Measurements from ENCODE around the gene ALKBH8.
A peak's percentile ranks its signal among the peaks of the same experiment; 100 is the strongest.
"Not testable (repeated sequence)": the region's sequence is repeated elsewhere in the genome, so short reads cannot be mapped to it uniquely, and the experiment has no call there.

Gene ALKBH8

DNA sequence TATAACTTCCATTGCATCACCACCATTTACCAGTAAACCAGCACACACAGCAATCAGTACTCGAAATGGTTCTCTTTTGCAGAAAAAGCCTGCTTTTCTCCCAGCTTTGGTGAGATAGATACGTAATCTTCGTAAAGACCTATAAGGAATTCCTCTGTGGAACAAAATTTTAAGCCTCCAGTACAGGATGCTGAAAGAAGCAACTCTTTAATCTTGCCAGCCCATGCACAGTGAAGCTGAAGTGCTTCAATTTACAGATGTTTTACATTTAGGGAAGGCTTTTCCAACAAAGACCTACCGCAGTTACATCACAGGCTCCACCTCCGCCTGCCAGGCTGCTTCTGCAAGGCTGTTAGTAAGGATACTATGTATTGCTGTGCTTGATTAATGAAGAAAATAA, 27.3 kb upstream of the ALKBH8 start:
- DNase-seq (ENCODE audit: low read depth) = peak; percentile 15
- H3K36me3 ChIP-seq (ENCODE audit: control insufficient read depth, insufficient read depth, low read length, severe bottlenecking) = no peaks in the 10 kb centered on the region
- H3K4me3 ChIP-seq (ENCODE audit: low read length) = no peak overlapping the region
- H3K9me3 ChIP-seq (ENCODE audit: control insufficient read depth, low read length) = no peaks in the 10 kb centered on the region
- H3K9ac ChIP-seq (ENCODE audit: low read length) = no peak overlapping the region
- H3K27me3 ChIP-seq (replicated peaks; ENCODE audit: control insufficient read depth, insufficient read depth, low read length) = peaks cover 34% of the 10 kb centered on the region
- H3K4me1 ChIP-seq (ENCODE audit: control insufficient read depth, insufficient read depth, low read length) = peaks cover 11% of the 10 kb centered on the region

DNA sequence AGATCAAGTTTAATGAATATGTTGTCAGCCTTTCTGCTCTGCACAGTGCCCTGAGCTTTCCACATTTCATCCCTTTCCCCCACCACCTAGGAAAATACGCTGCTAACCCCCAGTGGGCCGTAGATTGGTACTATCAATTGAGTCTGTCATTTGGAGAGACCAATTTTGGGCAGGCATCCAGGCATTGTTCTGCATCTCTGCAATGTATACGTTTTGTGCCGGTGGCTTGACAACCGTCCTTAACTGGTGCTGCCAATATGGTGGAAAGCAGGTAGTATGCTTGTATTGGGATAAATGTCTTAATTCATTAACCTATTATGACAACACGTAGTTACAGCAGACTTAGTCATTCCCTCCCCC, 26.7 kb upstream of the ALKBH8 start:
- Histone ChIP-seq H3K9me3 (ENCODE audit: control insufficient read depth, low read length) (no peaks in the 10 kb centered on the region), H3K4me3 (ENCODE audit: low read length) (peak overlapping the region; percentile 90), H3K36me3 (ENCODE audit: control insufficient read depth, insufficient read depth, low read length, severe bottlenecking) (no peaks in the 10 kb centered on the region), H3K9ac (ENCODE audit: low read length) (no peak overlapping the region), H3K4me1 (ENCODE audit: control insufficient read depth, insufficient read depth, low read length) (peaks cover 11% of the 10 kb centered on the region), H3K27me3 (replicated peaks; ENCODE audit: control insufficient read depth, insufficient read depth, low read length) (peaks cover 34% of the 10 kb centered on the region)
- DNase-seq (ENCODE audit: low read depth) = no peak

DNA sequence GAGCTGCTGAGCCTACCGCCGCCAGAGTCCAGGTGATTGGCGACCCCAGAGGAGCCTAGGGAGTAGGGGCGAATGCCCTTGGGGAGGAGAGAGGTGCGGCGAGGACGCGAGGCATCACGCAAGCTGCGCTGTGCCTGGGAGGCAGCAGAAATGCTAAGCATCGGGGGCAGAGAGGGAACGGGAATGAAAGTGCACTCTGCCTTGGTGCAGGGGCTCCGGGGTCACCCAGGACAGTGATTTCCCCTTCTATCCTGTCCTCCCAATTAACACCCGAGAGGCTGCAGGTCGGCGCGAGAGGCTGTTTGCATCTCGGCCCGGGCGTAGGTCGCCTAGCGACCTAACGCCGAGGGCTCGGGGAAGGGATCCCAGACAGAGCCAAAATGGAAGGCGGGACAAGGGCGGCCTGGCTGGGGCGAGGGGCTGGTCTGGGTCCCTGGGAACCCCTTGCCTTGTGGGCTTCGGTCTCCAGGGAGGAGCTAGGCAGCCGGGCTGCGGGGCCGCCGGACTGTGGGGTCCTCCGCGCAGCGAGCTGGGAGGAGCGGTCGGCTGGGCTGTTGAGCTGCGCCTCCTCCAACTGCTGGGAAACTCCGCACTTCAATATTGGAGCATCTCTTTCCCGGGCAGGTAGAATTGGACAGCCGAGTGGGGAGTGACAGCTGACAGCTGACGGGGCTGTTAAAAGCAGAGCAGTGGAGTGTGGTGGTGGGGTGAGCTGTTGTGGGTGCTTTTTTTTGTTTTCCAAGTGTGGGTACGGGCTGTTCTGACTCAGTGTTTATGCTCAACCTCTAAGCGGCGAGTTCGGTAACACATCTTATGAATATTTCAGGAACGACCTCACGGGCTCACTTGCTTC, 26.1 kb upstream of the ALKBH8 start:
- DNase-seq (ENCODE audit: low read depth) = peak; percentile 34
- Histone ChIP-seq H3K4me3 (ENCODE audit: low read length) (peak overlapping the region; percentile 90), H3K9ac (ENCODE audit: low read length) (peak overlapping the region; percentile 57), H3K4me1 (ENCODE audit: control insufficient read depth, insufficient read depth, low read length) (peaks cover 11% of the 10 kb centered on the region), H3K27me3 (replicated peaks; ENCODE audit: control insufficient read depth, insufficient read depth, low read length) (peaks cover 34% of the 10 kb centered on the region), H3K9me3 (ENCODE audit: control insufficient read depth, low read length) (no peaks in the 10 kb centered on the region), H3K36me3 (ENCODE audit: control insufficient read depth, insufficient read depth, low read length, severe bottlenecking) (no peaks in the 10 kb centered on the region)

DNA sequence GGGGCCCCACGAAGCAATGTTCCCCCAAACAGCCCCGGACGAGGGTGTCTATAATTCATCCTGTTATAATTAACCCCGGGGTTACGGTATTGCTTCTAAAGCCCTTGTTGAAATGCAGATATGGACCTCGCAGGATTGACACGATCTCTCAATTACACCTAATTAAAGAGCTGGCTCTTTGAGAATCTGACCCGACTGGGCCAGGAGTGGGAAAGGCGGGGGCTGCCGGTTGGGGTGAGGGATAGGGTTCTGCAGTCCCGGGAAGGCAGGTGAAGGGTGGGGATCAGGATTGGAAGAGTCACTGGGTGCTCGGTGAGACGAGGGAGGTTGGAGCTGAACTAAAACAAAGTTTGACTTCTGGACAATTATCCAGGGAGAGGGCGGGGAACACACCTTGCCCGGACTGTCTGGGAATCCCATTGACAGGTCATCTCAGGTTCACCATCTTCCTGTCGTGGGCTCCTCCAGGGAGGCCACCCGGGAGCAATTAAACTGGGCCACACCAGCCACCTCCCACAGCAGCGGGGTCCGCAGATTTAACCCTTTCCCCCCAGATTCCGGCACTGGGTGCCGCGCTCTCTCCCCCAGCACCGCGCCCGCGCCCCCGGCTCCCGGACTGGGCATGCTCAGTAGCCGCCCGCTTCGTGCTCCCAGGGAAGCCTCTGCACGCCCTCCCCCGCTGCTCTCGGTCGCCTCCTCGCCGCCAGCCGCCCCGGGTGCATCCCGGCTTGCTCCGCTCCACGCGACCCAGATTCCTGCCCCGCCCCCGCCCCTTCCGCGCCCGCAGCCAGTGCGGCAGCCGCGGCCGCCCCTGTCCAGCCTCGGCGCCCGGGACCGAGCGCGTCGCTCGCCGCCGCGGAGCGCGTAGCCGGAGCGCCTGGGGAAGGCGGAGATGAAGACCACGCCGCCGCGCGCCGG, 25.2 kb upstream of the ALKBH8 start, which contains the start of gene ELMOD1:
TSS of gene ELMOD1 (plus strand) at position 688 of the 918 bp plus-strand sequence. CDS start 27,043 bp downstream, outside the sequence.
- Histone ChIP-seq H3K27me3 (replicated peaks; ENCODE audit: control insufficient read depth, insufficient read depth, low read length) (peaks cover 34% of the 10 kb centered on the region), H3K4me3 (ENCODE audit: low read length) (peak within 1 kb of the TSS; percentile 90), H3K36me3 (ENCODE audit: control insufficient read depth, insufficient read depth, low read length, severe bottlenecking) (no peaks in the 10 kb centered on the region), H3K9ac (ENCODE audit: low read length) (peak within 1 kb of the TSS; percentile 57), H3K4me1 (ENCODE audit: control insufficient read depth, insufficient read depth, low read length) (peaks cover 11% of the 10 kb centered on the region), H3K9me3 (ENCODE audit: control insufficient read depth, low read length) (no peaks in the 10 kb centered on the region)
- peak; percentile 77 for DNase-seq (ENCODE audit: low read depth)

DNA sequence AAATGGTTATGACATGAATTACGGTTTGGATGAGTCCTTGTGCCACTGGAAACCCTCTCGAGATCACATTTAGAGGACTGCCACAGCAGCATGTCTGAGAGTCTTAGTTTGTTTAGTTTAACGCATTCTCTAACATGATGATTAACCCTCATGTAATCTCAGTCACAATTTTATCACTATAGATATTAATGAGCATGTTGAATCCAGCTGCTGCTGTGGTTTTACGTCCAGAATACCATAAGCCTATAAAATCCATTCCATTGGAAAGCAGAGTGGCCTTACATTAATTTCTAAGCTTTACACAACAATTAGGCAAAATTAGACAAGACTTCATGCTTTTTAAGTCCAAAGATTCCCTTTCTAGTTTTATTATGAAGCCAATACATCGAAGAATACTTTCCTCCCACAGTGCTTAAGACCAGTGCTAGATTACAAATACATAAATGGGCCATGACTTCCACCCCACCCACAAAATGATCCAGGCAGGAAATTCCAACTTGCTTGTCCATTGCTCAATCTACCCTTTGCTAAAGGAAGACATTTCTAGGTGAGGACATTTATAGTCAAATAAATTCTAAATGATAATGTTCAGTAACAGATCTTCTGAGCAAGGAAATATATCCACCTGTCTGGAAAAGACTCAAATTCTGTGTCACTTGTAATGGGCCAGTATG, 21.9 kb upstream of the ALKBH8 start:
- H3K4me3 ChIP-seq (ENCODE audit: low read length) = no peak overlapping the region
- no peaks in the 10 kb centered on the region for H3K9me3 ChIP-seq (ENCODE audit: control insufficient read depth, low read length)
- H3K27me3 ChIP-seq (replicated peaks; ENCODE audit: control insufficient read depth, insufficient read depth, low read length) = peaks cover 12% of the 10 kb centered on the region
- H3K9ac ChIP-seq (ENCODE audit: low read length) = no peak overlapping the region
- H3K4me1 ChIP-seq (ENCODE audit: control insufficient read depth, insufficient read depth, low read length) = peaks cover 11% of the 10 kb centered on the region
- H3K36me3 ChIP-seq (ENCODE audit: control insufficient read depth, insufficient read depth, low read length, severe bottlenecking) = no peaks in the 10 kb centered on the region
- DNase-seq (ENCODE audit: low read depth) = no peak

DNA sequence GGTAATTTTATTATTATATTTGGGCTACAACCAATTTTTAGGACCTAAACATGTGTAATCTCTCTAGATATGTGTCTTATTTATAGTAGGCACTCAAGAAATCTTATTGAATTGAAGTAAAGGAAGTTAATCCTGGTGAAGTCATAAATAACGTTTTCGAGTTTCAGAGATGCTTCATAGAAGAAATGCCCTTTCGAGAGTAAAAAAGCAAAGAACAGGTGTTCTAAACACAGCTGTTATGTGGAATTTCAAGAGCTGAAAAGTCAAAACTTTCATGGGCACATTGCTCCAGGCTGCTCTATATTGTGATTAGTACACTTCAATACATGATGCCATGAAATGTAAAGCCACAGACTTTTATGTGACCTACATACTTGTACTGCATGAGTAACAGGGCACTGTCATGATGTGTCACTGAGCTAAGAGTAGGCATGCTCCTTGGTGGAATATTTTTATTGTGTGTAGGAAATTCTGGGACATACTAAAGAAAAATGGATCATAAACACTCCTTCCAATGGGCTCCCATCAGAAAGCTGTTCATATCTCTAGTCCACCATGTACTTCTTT, 18.2 kb upstream of the ALKBH8 start:
- DNase-seq (ENCODE audit: low read depth) = no peak
- Histone ChIP-seq H3K36me3 (ENCODE audit: control insufficient read depth, insufficient read depth, low read length, severe bottlenecking) (no peaks in the 10 kb centered on the region), H3K4me3 (ENCODE audit: low read length) (no peak overlapping the region), H3K4me1 (ENCODE audit: control insufficient read depth, insufficient read depth, low read length) (no peaks in the 10 kb centered on the region), H3K9ac (ENCODE audit: low read length) (no peak overlapping the region), H3K27me3 (replicated peaks; ENCODE audit: control insufficient read depth, insufficient read depth, low read length) (no peaks in the 10 kb centered on the region), H3K9me3 (ENCODE audit: control insufficient read depth, low read length) (no peaks in the 10 kb centered on the region)

DNA sequence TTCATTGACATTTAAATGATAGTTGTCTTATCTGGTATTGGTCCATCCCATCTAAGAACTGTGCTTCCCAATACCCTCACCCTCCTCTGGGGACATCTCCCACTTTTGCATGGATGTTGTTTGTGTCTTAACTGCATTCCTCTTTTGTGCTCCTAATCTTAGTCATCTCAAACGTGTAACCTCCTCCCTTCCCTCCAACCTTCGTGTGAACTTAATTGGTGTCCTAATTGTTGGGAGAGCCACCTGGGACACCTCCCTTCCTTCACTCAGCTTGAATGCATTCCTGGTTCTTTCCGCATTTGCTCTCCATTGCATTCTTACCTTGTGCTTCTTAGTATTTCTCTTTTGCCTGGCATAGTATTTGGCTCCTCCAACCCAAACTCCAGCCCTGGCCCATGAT, 15.6 kb upstream of the ALKBH8 start:
- Histone ChIP-seq H3K4me1 (ENCODE audit: control insufficient read depth, insufficient read depth, low read length) (no peaks in the 10 kb centered on the region), H3K27me3 (replicated peaks; ENCODE audit: control insufficient read depth, insufficient read depth, low read length) (no peaks in the 10 kb centered on the region), H3K9ac (ENCODE audit: low read length) (no peak overlapping the region), H3K9me3 (ENCODE audit: control insufficient read depth, low read length) (no peaks in the 10 kb centered on the region), H3K4me3 (ENCODE audit: low read length) (no peak overlapping the region), H3K36me3 (ENCODE audit: control insufficient read depth, insufficient read depth, low read length, severe bottlenecking) (no peaks in the 10 kb centered on the region)
- DNase-seq (ENCODE audit: low read depth) = no peak

DNA sequence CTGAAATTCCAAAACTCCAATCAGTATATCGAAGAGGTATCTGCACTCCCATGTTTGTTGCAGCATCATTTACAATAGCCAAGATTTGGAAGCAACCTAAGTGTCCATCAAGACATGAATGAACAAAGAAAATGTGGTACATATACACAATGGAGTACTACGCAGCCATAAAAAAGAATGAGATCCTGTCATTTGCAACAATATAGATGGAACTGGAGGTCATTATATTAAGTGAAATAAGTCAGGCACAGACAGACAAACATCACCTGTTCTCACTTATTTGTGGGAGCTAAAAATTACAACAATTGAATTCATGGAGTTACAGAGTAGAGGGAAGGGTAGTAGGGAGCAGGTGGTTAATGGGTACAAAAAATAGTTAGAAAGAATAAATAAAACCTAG, 13.6 kb upstream of the ALKBH8 start:
- not testable (repeated sequence) for H3K27me3 ChIP-seq (replicated peaks; ENCODE audit: control insufficient read depth, insufficient read depth, low read length); H3K9ac ChIP-seq (ENCODE audit: low read length); H3K4me1 ChIP-seq (ENCODE audit: control insufficient read depth, insufficient read depth, low read length); DNase-seq (ENCODE audit: low read depth); H3K9me3 ChIP-seq (ENCODE audit: control insufficient read depth, low read length); H3K4me3 ChIP-seq (ENCODE audit: low read length); H3K36me3 ChIP-seq (ENCODE audit: control insufficient read depth, insufficient read depth, low read length, severe bottlenecking)

DNA sequence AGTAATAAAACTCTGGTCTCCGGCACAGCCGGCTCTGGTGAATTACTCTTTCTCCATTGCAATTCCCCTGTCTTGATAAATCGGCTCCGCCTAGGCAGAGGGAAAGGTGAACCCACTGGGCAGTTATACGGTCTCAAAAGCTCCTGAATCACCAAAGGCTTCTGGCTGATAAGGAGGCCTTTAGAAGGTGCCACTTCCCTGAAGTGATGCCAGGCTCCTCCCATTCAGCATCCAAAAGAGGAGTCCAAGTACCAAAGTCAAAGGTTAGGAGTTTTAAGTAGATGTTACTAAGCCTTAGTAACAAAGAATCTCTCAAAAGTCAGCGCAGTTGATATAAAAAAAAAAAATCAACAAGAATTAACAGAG, 11.8 kb upstream of the ALKBH8 start:
- Histone ChIP-seq H3K36me3 (ENCODE audit: control insufficient read depth, insufficient read depth, low read length, severe bottlenecking) (no peaks in the 10 kb centered on the region), H3K4me1 (ENCODE audit: control insufficient read depth, insufficient read depth, low read length) (no peaks in the 10 kb centered on the region), H3K9ac (ENCODE audit: low read length) (no peak overlapping the region), H3K4me3 (ENCODE audit: low read length) (no peak overlapping the region), H3K27me3 (replicated peaks; ENCODE audit: control insufficient read depth, insufficient read depth, low read length) (no peaks in the 10 kb centered on the region), H3K9me3 (ENCODE audit: control insufficient read depth, low read length) (no peaks in the 10 kb centered on the region)
- no peak for DNase-seq (ENCODE audit: low read depth)

DNA sequence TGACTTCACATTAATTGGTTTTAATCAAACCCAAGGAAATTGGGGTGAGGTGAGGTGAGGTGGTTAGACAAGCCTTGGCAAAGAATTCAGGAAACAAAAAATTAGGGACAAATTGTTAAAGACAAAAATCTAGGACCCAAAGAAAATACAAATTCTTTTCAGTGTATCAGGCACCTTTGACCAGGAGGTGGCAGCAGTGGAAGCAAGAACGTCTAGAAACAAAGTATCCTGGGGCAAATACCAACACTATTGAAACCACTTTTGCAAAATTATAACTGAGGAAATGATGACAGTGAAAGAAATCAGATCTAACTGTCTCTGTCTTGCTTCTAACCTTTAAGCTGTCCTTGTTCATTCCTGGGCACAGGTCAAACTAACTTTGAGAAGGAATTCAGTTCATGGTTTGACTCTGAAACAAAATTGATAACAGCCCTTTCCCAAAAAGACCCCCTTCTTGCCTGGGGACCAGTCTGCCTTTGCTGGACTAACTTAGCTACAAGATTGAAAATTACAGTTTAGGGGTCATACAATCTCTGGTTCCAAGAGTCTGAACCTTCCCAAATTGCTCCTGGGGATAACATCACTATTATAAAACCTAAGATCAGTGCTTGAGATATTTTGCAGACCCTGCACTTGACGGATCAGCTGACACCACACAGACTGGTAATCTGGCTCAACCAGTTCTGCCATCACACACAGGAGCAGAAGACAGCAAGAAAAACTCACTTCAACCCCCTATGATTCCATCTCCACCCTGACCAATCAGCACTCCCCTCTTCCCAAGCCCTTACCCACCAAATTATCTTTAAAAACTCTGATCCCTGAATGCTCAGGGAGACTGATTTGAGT, 11.2 kb upstream of the ALKBH8 start:
- H3K4me1 ChIP-seq (ENCODE audit: control insufficient read depth, insufficient read depth, low read length); H3K27me3 ChIP-seq (replicated peaks; ENCODE audit: control insufficient read depth, insufficient read depth, low read length); H3K4me3 ChIP-seq (ENCODE audit: low read length); H3K36me3 ChIP-seq (ENCODE audit: control insufficient read depth, insufficient read depth, low read length, severe bottlenecking); H3K9ac ChIP-seq (ENCODE audit: low read length); H3K9me3 ChIP-seq (ENCODE audit: control insufficient read depth, low read length): not testable (repeated sequence)
- DNase-seq (ENCODE audit: low read depth) = peak; percentile 83

Measured in adipocyte (in vitro differentiated cells).